Right ventricle myocardium inferior (tissue), 1 donor: ENCODE results near the gene COMMD8. TPM values are rescaled to one million over a fixed set of nuclear protein-coding genes. Genes with fewer than 3 reads are reported as not detected.

Experiments used
- ATAC-seq: fragments of 200-7000 bp; cut with Tn5 transposase; one replicate; pipeline ENCODE4 v1.9.1; 2020; ENCODE audit warnings: mild to moderate bottlenecking, moderate library complexity
- DNase-seq: peaks from one replicate; pipeline ENCODE4 v3.0.0; 2021; ENCODE audit errors: missing footprints
- intact Hi-C: fragments of 100-400 bp; cut with DNase I; formaldehyde crosslinking; loops from one replicate; pipeline ENCODE4 v1.11.0; 2022
- total RNA-seq: library from RNA; stranded (reverse); fragmentation: NEBNext Ultra II Directional; extraction: Animal tissue kit (Norgen Biotek cat#: 25700); gene quantifications from one replicate; pipeline ENCODE4 v1.2.1, GENCODE V29; 2021
- donor health status: DM: no; HTN: yes; CAD: no; lungs with severe emphysema.

The COMMD8 gene
- total RNA-seq, 1 donor from 2014 or later, result 17.2 TPM

GRCh38 chr4:47415719-47416118, 47.8 kb downstream of the COMMD8 start:
- DNase-seq (no peak), ATAC-seq (no peak)
- intact Hi-C loops, result no loop called here

- intact Hi-C loops, result no loop called here
- no peak for DNase-seq
- no peak for ATAC-seq
Observed at GRCh38 chr4:47413521-47413920, 50.0 kb downstream of the COMMD8 start.

GRCh38 chr4:47410271-47410670, 53.2 kb downstream of the COMMD8 start:
- DNase-seq, result no peak
- intact Hi-C loops, result no loop called here
- ATAC-seq, result no peak

GRCh38 chr4:47406408-47406807, 57.1 kb downstream of the COMMD8 start:
- intact Hi-C loops, result no loop called here
- ATAC-seq, result no peak
- no peak for DNase-seq

Other genes starting within 250 kb of the COMMD8 start
- gene ATP10D, start 21.6 kb upstream of the COMMD8 start, total RNA-seq, result 8.0 TPM